Activated naive CD4-positive, alpha-beta T cell treated with anti-CD3 and anti-CD28 coated beads for 36 hours (primary cell): ENCODE data around the gene NMBR. TPM values are rescaled to one million over a fixed set of nuclear protein-coding genes. Genes with fewer than 3 reads are reported as not detected.
"Not testable (repeated sequence)": the region's sequence is repeated elsewhere in the genome, so short reads cannot be mapped to it uniquely, and the experiment has no call there.

Experiments used
- CTCF ChIA-PET: fragments of 350-600 bp; sonication (Branson Sonifier 250); formaldehyde crosslinking; loops from one replicate; lab custom pipeline; 2021; ENCODE audit warnings: antibody characterized with exemption; lab: Charles Lee
- DNase-seq: peaks from one replicate; pipeline ENCODE4 v3.0.0-alpha.2; 2020
- H3K27ac Mint-ChIP-seq: one replicate; pipeline ENCODE4 v1.8.0; 2021; ENCODE audit warnings: mild to moderate bottlenecking, mixed read lengths
- H3K27me3 Mint-ChIP-seq: one replicate; pipeline ENCODE4 v1.8.0; 2021; ENCODE audit warnings: low read depth, mixed read lengths
- H3K36me3 Mint-ChIP-seq: one replicate; pipeline ENCODE4 v1.8.0; 2021; ENCODE audit warnings: low read depth, mixed read lengths
- H3K4me1 Mint-ChIP-seq: one replicate; pipeline ENCODE4 v1.8.0; 2021; ENCODE audit warnings: low read depth, mixed read lengths
- H3K4me3 Mint-ChIP-seq: one replicate; pipeline ENCODE4 v1.8.0; 2021; ENCODE audit warnings: mild to moderate bottlenecking, moderate library complexity, mixed read lengths
- H3K9me3 Mint-ChIP-seq: one replicate; pipeline ENCODE4 v1.8.0; 2021; ENCODE audit warnings: mixed read lengths
- intact Hi-C: fragments of 100-400 bp; cut with micrococcal nuclease; formaldehyde crosslinking; loops from one replicate; pipeline ENCODE4 v1.15.1; 2023
- total RNA-seq, 2 experiments: library from RNA; stranded (reverse); gene quantifications; one replicate each; pipeline ENCODE4 v1.2.3, GENCODE V29; 2021

NMBR gene
- total RNA-seq, 2 experiments from 2014 or later, result not detected

DNA sequence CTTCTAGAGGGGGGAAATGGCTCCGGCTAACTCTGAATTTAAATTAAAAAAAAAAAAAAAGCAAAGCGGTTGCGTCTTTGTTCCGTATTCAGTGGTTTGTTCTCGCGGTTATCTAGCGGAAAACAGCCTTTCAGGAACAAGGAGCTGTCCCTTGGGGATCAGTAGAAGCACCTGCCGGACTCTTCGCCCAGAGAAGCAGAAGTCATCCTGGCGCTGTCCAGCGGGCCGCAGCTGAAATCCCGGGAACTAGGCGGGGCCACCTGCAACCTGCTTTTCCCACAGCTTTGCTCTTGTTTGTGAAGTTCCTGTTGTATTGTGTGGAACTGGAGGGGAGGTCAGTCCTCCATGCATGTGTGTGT lies 58.1 kb downstream of the NMBR start:
- Mint-ChIP-seq H3K9me3 (peaks cover 1% of the 10 kb centered on the region), H3K36me3 (no peaks in the 10 kb centered on the region), H3K27me3 (peaks cover 22% of the 10 kb centered on the region), H3K27ac (no peak overlapping the region), H3K4me3 (no peak overlapping the region), H3K4me1 (peaks cover 6% of the 10 kb centered on the region)
- CTCF ChIA-PET, result no interaction called here
- intact Hi-C loops, result no loop called here
- DNase-seq, result peak; percentile 17

- CTCF ChIA-PET, result interaction anchor here (1.5 kb wide), 1 partner anchor 24 kb away, joined by 5 read pairs; no protein-coding TSS in a partner anchor
- Mint-ChIP-seq H3K4me3 (no peak overlapping the region), H3K27me3 (peaks cover 20% of the 10 kb centered on the region), H3K4me1 (peaks cover 6% of the 10 kb centered on the region), H3K27ac (no peak overlapping the region), H3K9me3 (peaks cover 3% of the 10 kb centered on the region), H3K36me3 (no peaks in the 10 kb centered on the region)
- intact Hi-C loops, result no loop called here
- no peak for DNase-seq
Measured at GRCh38 chr6:142087950-142088857, 58.7 kb downstream of the NMBR start.

- no peak overlapping the region for H3K4me3 Mint-ChIP-seq
- no peak overlapping the region for H3K27ac Mint-ChIP-seq
- no peak for DNase-seq
- H3K9me3 Mint-ChIP-seq, result peaks cover 1% of the 10 kb centered on the region
- H3K27me3 Mint-ChIP-seq, result peaks cover 7% of the 10 kb centered on the region
- no peaks in the 10 kb centered on the region for H3K36me3 Mint-ChIP-seq
- CTCF ChIA-PET, result no interaction called here
- intact Hi-C loops, result no loop called here
- H3K4me1 Mint-ChIP-seq, result peaks cover 5% of the 10 kb centered on the region
Measured at GRCh38 chr6:142079130-142079529, 67.8 kb downstream of the NMBR start.

- Mint-ChIP-seq H3K4me1 (peaks cover 5% of the 10 kb centered on the region), H3K27me3 (peaks cover 15% of the 10 kb centered on the region), H3K27ac (no peak overlapping the region), H3K4me3 (no peak overlapping the region), H3K9me3 (peaks cover 12% of the 10 kb centered on the region), H3K36me3 (no peaks in the 10 kb centered on the region)
- intact Hi-C loops, result no loop called here
- no peak for DNase-seq
- CTCF ChIA-PET, result interaction anchor here (0.6 kb wide), 1 partner anchor 1960 kb away, joined by 3 read pairs; no protein-coding TSS in a partner anchor
Measured at GRCh38 chr6:142075516-142076101, 71.3 kb downstream of the NMBR start.

- Mint-ChIP-seq H3K9me3 (peaks cover 12% of the 10 kb centered on the region), H3K27ac (no peak overlapping the region), H3K4me3 (no peak overlapping the region), H3K27me3 (peaks cover 15% of the 10 kb centered on the region), H3K36me3 (no peaks in the 10 kb centered on the region), H3K4me1 (peaks cover 5% of the 10 kb centered on the region)
- CTCF ChIA-PET, result no interaction called here
- intact Hi-C loops, result no loop called here
- no peak for DNase-seq
Measured at GRCh38 chr6:142074516-142074915, 72.4 kb downstream of the NMBR start.

- H3K36me3 Mint-ChIP-seq, result no peaks in the 10 kb centered on the region
- no peak overlapping the region for H3K27ac Mint-ChIP-seq
- CTCF ChIA-PET, result interaction anchor here (0.6 to 0.9 kb wide), 2 partner anchors 85 to 318 kb away, joined by 3 read pairs; no protein-coding TSS in a partner anchor
- peaks cover 16% of the 10 kb centered on the region for H3K27me3 Mint-ChIP-seq
- peaks cover 12% of the 10 kb centered on the region for H3K9me3 Mint-ChIP-seq
- DNase-seq, result no peak
- H3K4me3 Mint-ChIP-seq, result no peak overlapping the region
- peaks cover 5% of the 10 kb centered on the region for H3K4me1 Mint-ChIP-seq
- intact Hi-C loops, result no loop called here
Measured at GRCh38 chr6:142071981-142072380, 74.9 kb downstream of the NMBR start.

DNA sequence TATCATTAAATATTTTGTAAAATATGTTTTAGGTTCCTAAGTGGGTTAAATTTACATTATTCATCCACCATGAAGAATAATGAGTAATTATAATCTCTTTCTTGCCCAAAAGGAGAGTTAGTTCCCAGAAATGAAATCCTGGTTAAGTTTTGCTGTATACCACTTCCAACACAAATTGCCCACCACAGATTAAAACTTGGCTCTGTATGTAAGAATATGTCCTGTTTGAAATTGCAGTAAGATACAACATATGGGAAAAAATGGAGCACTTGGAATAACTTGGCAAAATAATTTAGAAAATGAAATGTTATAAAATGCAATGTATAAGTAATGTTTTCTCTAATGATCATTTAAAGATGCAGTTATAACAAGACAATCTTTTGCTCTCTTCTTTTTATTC lies 78.5 kb downstream of the NMBR start:
- no peak for DNase-seq
- Mint-ChIP-seq H3K4me3 (no peak overlapping the region), H3K36me3 (no peaks in the 10 kb centered on the region), H3K9me3 (peaks cover 11% of the 10 kb centered on the region), H3K27me3 (peaks cover 20% of the 10 kb centered on the region), H3K27ac (no peak overlapping the region), H3K4me1 (no peaks in the 10 kb centered on the region)
- CTCF ChIA-PET, result no interaction called here
- intact Hi-C loops, result no loop called here

DNA sequence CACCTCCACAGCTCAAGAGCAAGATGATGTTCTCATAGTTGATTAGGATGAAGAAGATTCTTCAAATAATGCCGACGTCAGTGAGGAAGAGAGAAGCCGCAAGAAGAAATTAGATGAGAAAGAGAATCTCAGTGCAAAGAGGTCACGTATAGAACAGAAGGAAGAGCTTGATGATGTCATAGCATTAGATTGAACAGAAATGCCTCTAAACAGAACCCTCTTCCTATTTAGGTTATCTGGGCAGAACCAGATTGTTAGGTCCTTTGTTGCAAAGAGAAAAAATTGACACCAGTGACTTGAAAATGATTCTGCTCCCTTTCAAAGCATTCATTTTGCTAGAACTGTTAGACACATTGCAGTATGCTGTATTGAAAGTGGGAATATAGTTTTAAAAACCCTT lies 84.1 kb downstream of the NMBR start:
- H3K27ac Mint-ChIP-seq, H3K9me3 Mint-ChIP-seq, H3K27me3 Mint-ChIP-seq, intact Hi-C loops, H3K36me3 Mint-ChIP-seq, H3K4me1 Mint-ChIP-seq, CTCF ChIA-PET, DNase-seq, H3K4me3 Mint-ChIP-seq: not testable (repeated sequence)

DNA sequence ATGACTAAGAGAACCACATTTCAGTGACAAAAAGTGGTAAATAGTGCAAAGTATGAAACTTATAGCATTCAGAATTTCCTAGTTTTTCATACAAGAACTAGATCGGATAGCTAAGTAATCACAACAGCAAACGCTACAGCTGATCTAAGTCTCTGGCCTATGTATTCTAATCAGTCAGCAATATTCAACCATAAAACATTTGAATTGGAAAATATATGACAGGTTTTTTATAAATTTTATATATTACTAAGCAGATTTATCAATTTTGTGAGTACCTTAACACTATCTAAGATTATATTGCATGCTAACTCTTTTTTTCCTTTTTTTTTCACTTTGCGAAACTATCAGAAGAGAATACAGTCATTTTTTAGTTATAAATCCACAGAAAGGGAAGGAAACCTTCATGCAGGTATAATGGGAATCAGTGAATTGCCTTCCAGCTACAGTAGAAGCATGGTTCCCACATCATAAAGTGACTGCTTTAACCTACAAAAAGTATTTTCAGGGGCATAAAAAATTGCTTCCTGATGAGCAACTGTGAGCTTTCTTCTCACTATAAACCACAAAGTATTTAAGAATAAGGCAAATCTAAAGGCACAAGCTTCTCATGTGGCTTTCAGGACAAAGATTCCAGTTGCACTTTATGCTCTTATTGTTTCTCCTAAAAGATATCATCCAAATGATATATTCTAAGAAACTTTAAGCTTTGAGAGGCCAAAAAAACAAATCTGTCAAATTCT lies 88.2 kb downstream of the NMBR start:
- peaks cover 2% of the 10 kb centered on the region for H3K9me3 Mint-ChIP-seq
- no peak for DNase-seq
- CTCF ChIA-PET, result interaction anchor here (1.0 kb wide), 1 partner anchor 69 kb away, joined by 3 read pairs; no protein-coding TSS in a partner anchor
- no peaks in the 10 kb centered on the region for H3K36me3 Mint-ChIP-seq
- intact Hi-C loops, result no loop called here
- no peak overlapping the region for H3K27ac Mint-ChIP-seq
- H3K4me1 Mint-ChIP-seq, result no peaks in the 10 kb centered on the region
- H3K27me3 Mint-ChIP-seq, result no peaks in the 10 kb centered on the region
- no peak overlapping the region for H3K4me3 Mint-ChIP-seq

DNA sequence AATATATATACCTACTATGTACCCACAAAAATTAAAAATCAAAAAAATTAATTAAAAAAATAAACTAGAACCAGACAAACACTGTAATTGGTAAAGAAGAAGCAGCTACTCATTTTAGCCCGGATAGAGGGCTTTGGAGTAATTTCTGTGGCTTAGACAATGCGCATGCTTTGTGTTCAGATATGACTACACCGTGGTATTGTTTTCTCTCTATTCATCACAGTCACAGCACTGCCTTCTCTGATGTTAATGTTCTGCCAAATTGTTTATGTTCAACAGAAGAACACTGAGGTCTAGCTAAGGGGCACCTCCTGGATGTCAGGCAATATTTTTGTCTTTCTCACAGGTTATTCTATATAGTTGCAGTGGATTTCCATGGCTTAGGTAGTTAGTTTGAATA lies 91.7 kb downstream of the NMBR start:
- H3K4me3 Mint-ChIP-seq, result no peak overlapping the region
- H3K9me3 Mint-ChIP-seq, result peaks cover 17% of the 10 kb centered on the region
- H3K4me1 Mint-ChIP-seq, result no peaks in the 10 kb centered on the region
- no peak for DNase-seq
- no peak overlapping the region for H3K27ac Mint-ChIP-seq
- CTCF ChIA-PET, result no interaction called here
- peaks cover 4% of the 10 kb centered on the region for H3K27me3 Mint-ChIP-seq
- intact Hi-C loops, result no loop called here
- H3K36me3 Mint-ChIP-seq, result peaks cover 1% of the 10 kb centered on the region

DNA sequence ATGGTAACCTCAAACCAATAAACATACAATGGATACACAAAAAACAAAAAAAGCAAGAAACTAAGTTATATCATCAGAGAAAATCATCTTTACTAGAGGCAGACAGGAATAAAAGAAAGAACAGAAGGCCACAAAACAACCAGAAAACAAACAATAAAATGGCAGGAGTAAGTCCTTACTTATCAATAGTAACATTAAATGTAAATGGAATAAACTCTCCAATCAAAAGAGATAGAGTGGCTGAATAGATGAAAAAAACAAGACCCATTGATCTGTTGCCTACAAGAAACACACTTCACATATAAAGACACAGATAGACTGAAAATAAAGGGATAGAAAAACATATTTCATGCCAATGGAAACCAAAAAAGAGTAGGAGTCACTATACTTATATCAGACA lies 95.5 kb downstream of the NMBR start:
- peaks cover 1% of the 10 kb centered on the region for H3K36me3 Mint-ChIP-seq
- no peaks in the 10 kb centered on the region for H3K4me1 Mint-ChIP-seq
- CTCF ChIA-PET, result no interaction called here
- peaks cover 8% of the 10 kb centered on the region for H3K27me3 Mint-ChIP-seq
- DNase-seq, result no peak
- intact Hi-C loops, result no loop called here
- no peak overlapping the region for H3K4me3 Mint-ChIP-seq
- no peak overlapping the region for H3K27ac Mint-ChIP-seq
- H3K9me3 Mint-ChIP-seq, result peaks cover 20% of the 10 kb centered on the region

DNA sequence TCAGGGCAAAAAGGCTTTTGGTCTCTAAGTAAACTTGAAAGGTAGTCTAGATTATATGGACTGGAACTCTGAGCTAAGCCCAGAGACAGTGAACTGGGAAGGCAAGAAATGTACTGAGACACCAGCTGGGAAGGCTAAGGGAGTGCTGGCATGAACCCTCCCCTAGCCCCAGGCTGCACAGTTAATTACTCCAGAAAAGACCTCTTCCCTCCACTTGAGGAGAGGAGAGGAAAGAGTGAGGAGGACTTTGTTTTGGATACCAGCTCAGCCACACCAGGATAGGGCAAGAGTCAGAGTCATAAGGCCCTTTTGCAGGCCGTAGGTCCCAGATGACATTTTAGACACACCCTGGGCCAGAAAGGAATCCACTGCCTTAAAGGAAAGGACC lies 98.3 kb downstream of the NMBR start:
- DNase-seq, result no peak
- Mint-ChIP-seq H3K36me3 (peaks cover 1% of the 10 kb centered on the region), H3K9me3 (peaks cover 17% of the 10 kb centered on the region), H3K27me3 (peaks cover 20% of the 10 kb centered on the region), H3K4me3 (no peak overlapping the region), H3K27ac (no peak overlapping the region), H3K4me1 (no peaks in the 10 kb centered on the region)
- intact Hi-C loops, result no loop called here
- CTCF ChIA-PET, result no interaction called here
